Ascending aorta (tissue), 2 donors: ENCODE measurements around the gene ETV6. TPM values are rescaled to one million over a fixed set of nuclear protein-coding genes. Genes with fewer than 3 reads are reported as not detected.

Experiments used
- DNase-seq, 2 donors: peaks; one replicate each; pipeline ENCODE4 v3.0.0-alpha.2; 2019; ENCODE audit warnings: low spot score in 2 of 2
- H3K27ac ChIP-seq, 2 donors: fragments of 200-600 bp; sonication (generic); one replicate each; pipeline ENCODE4 v1.5.1; 2016 to 2017; ENCODE audit warnings: mild to moderate bottlenecking in 1 of 2
- H3K27me3 ChIP-seq: fragments of 200-600 bp; sonication (generic); one replicate; pipeline ENCODE4 v1.5.1; 2017
- H3K36me3 ChIP-seq, 2 donors: fragments of 200-600 bp; sonication (generic); one replicate each; pipeline ENCODE4 v1.5.1; 2016
- H3K4me1 ChIP-seq, 2 donors: fragments of 200-600 bp; sonication (generic); one replicate each; pipeline ENCODE4 v1.5.1; 2016 to 2017; ENCODE audit warnings: mild to moderate bottlenecking in 1 of 2
- H3K4me3 ChIP-seq, 2 donors: fragments of 200-600 bp; sonication (generic); one replicate each; pipeline ENCODE4 v1.5.1; 2016 to 2017; ENCODE audit warnings: mild to moderate bottlenecking in 1 of 2
- H3K9me3 ChIP-seq, 2 donors: fragments of 200-600 bp; sonication (generic); one replicate each; pipeline ENCODE4 v1.5.1; 2016
- intact Hi-C: fragments of 100-400 bp; cut with DNase I; formaldehyde crosslinking; loops from one replicate; pipeline ENCODE4 v1.15.1; 2023
- total RNA-seq: library from RNA; depleted of rRNA; stranded (reverse); fragments of >200 nt; gene quantifications from one replicate; pipeline ENCODE4 v1.1.0, GENCODE V29; 2016
- TF ChIP-seq, protein P1 (sequence below), 3 experiments: fragments of 200-600 bp in 2 of 3; fragments of 450-650 bp in 1 of 3; sonication (generic) in 2 of 3; IDR thresholded peaks; one replicate each; pipeline ENCODE4 v1.5.1; 2016 to 2019; ENCODE audit warnings: antibody characterized with exemption in 3 of 3, mild to moderate bottlenecking in 1 of 3, moderate library complexity in 1 of 3

Gene ETV6
- total RNA-seq, 1 donor from 2014 or later = 21.6 TPM

DNA sequence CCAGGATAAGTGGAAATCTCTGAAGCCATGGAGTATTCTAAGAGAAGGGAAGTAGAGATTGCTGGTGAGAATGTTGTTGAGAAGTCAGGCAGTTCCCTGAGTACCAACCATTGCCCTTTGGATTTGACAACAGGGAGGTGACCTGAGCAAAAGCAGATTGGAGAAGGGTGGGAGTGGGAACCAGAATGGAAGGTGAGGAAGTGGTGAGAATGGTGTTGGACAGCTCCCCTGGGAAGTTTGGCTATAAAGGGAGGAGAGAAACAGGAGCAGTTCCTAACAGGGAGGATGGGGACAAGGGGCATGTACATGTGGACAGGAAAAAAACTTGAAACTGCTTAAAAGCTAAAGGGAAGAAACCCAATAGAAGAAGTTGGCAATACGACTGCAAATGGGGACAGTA lies 198.1 kb downstream of the ETV6 start:
- no peak for DNase-seq
- peaks cover 0 to 7% of the 10 kb centered on the region in 2 donors for H3K4me1 ChIP-seq
- no peaks in the 10 kb centered on the region for H3K27me3 ChIP-seq
- no peak overlapping the region for H3K27ac ChIP-seq
- TF ChIP-seq, protein P1, sequence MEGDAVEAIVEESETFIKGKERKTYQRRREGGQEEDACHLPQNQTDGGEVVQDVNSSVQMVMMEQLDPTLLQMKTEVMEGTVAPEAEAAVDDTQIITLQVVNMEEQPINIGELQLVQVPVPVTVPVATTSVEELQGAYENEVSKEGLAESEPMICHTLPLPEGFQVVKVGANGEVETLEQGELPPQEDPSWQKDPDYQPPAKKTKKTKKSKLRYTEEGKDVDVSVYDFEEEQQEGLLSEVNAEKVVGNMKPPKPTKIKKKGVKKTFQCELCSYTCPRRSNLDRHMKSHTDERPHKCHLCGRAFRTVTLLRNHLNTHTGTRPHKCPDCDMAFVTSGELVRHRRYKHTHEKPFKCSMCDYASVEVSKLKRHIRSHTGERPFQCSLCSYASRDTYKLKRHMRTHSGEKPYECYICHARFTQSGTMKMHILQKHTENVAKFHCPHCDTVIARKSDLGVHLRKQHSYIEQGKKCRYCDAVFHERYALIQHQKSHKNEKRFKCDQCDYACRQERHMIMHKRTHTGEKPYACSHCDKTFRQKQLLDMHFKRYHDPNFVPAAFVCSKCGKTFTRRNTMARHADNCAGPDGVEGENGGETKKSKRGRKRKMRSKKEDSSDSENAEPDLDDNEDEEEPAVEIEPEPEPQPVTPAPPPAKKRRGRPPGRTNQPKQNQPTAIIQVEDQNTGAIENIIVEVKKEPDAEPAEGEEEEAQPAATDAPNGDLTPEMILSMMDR (IDR thresholded peaks at IDR 0.05) = no peak
- H3K9me3 ChIP-seq = no peaks in the 10 kb centered on the region
- no peak overlapping the region for H3K4me3 ChIP-seq
- intact Hi-C loops = no loop called here
- peaks cover 6 to 26% of the 10 kb centered on the region in 2 donors for H3K36me3 ChIP-seq

GRCh38 chr12:11849757-11850504 lies 200.5 kb downstream of the ETV6 start:
- Histone ChIP-seq H3K36me3 (peaks cover 22 to 33% of the 10 kb centered on the region in 2 donors), H3K27me3 (no peaks in the 10 kb centered on the region), H3K27ac (no peak overlapping the region), H3K9me3 (no peaks in the 10 kb centered on the region), H3K4me3 (no peak overlapping the region), H3K4me1 (peaks cover 0 to 7% of the 10 kb centered on the region in 2 donors)
- DNase-seq = no peak
- TF ChIP-seq, protein P1 (IDR thresholded peaks at IDR 0.05) = no peak
- intact Hi-C loops = no loop called here

GRCh38 chr12:11853126-11853525 lies 203.7 kb downstream of the ETV6 start:
- Histone ChIP-seq H3K4me1 (no peaks in the 10 kb centered on the region), H3K27me3 (no peaks in the 10 kb centered on the region), H3K4me3 (no peak overlapping the region), H3K9me3 (no peaks in the 10 kb centered on the region), H3K36me3 (peaks cover 24 to 41% of the 10 kb centered on the region in 2 donors), H3K27ac (no peak overlapping the region)
- no peak for DNase-seq
- TF ChIP-seq, protein P1 (IDR thresholded peaks at IDR 0.05) = no peak
- intact Hi-C loops = no loop called here

DNA sequence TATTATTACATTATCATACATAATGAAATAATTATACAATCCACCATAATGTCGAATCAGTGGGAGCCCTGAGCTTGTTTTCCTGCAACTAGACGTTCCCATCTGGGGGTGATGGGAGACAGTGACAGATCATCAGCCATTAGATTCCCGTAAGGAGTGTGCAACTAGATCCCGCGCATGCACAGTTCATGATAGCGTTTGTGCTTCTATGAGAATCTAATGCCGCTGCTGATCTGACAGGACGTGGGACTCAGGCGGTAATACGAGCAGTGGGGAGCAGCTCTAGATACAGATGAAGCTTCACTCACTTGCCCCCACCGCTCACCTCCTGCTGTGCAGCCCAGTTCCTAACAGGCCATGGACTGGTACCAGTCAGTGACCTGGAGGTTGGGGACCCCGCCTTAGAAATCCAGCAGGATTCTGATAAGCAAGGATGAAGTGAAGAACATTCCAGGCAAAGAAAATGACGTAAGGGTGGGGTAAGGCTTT lies 204.6 kb downstream of the ETV6 start:
- Histone ChIP-seq H3K4me3 (no peak overlapping the region), H3K4me1 (no peaks in the 10 kb centered on the region), H3K9me3 (no peaks in the 10 kb centered on the region)

DNA sequence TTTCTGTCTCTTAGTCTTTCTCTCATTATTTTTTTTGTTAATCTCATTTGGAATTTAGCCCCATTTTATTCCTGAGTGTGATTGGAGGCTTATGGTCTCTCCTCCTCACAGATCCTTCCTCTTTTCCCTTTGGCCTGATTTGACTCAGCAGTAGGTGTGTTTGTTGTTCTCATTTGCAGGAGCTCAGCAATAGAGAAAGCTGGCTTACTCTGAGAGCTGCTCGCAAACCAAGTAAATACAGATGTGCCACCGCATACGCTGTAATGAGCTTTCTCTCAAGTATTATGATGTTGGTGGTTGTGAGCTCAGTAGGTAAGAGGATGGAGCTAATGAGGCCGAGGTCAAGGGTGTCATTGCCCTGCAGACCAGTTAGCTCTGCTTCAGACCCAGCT lies 206.5 kb downstream of the ETV6 start:
- H3K4me3 ChIP-seq = no peak overlapping the region
- no peaks in the 10 kb centered on the region for H3K27me3 ChIP-seq
- TF ChIP-seq, protein P1 (IDR thresholded peaks at IDR 0.05) = no peak
- DNase-seq = no peak
- H3K27ac ChIP-seq = peak overlapping the region; percentile 2 to 7
- intact Hi-C loops = no loop called here
- peaks cover 28 to 46% of the 10 kb centered on the region in 2 donors for H3K36me3 ChIP-seq
- no peaks in the 10 kb centered on the region for H3K9me3 ChIP-seq
- no peaks in the 10 kb centered on the region for H3K4me1 ChIP-seq

More for the DNA sequence above, 204.6 kb downstream of the ETV6 start:
- Histone ChIP-seq H3K36me3 (peaks cover 28 to 41% of the 10 kb centered on the region in 2 donors), H3K27ac (no peak overlapping the region), H3K27me3 (no peaks in the 10 kb centered on the region)
- TF ChIP-seq, protein P1 (IDR thresholded peaks at IDR 0.05) = no peak
- DNase-seq = no peak
- intact Hi-C loops = no loop called here
